CD4-positive, alpha-beta T cell treated with Interferon alpha-2 for 1 hour (primary cell): ENCODE results near the gene CCDC24.

Source experiments
- DNase-seq, 2 donors: peaks; one replicate each; pipeline ENCODE4 v3.0.0-alpha.2; 2020 to 2022

CCDC24 gene

DNA sequence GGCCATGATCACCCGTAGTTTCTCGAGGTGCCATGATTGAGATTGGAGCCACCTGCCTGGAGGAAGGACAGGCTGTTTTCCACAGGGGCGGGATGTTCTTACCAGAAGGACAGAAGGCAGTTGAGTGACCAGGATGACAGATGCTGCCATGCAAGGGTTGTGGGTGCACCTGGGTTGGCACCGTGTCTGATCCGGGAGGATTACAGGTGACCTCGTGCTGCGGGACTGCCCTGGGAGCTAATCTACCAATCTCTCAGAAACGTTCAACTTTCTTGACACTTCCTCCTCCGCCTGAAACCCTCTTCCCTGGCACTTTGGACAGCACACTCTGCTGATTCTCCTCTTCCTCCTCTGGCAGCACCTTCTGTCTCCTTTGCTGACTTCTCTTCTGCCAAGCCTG lies 53.7 kb downstream of the CCDC24 start:
- no peak for DNase-seq
